ENCODE measurements around the gene OR13C9. TPM values are rescaled to one million over a fixed set of nuclear protein-coding genes. Genes with fewer than 3 reads are reported as not detected.

The OR13C9 gene
- total RNA-seq, 1 donor from 2014 or later, result not detected

Other genes with a start within 250 kb of the OR13C9 start
- not detected in 2 replicates for gene OR13F1, start 113.9 kb downstream of the OR13C9 start, total RNA-seq
- gene OR13C4, start 91.0 kb downstream of the OR13C9 start, total RNA-seq, result not detected in 2 replicates
- not detected in 2 replicates for gene OR13C3, start 81.3 kb downstream of the OR13C9 start, total RNA-seq
- gene OR13C8, start 49.0 kb downstream of the OR13C9 start, total RNA-seq, result not detected in 2 replicates
- gene OR13C5, start 18.8 kb downstream of the OR13C9 start, total RNA-seq, result not detected in 2 replicates
- gene OR13C2, start 12.6 kb downstream of the OR13C9 start, total RNA-seq, result not detected in 2 replicates
- not detected in 2 replicates for gene OR13D1, start 76.3 kb upstream of the OR13C9 start, total RNA-seq
- 35.4 and 49.4 TPM in 2 replicates for gene NIPSNAP3A, start 129.5 kb upstream of the OR13C9 start, total RNA-seq
- 0.25 and 0.39 TPM in 2 replicates for gene NIPSNAP3B, start 145.9 kb upstream of the OR13C9 start, total RNA-seq